HepG2 (cell line): Measurements from ENCODE around the gene ZNF844. TPM values are rescaled to one million over a fixed set of nuclear protein-coding genes. Genes with fewer than 3 reads are reported as not detected.

Experiments used
- ATAC-seq: fragments of 200-7000 bp; cut with Tn5 transposase; 3 replicates; pipeline ENCODE4 v1.9.1; 2020; ENCODE audit warnings: mild to moderate bottlenecking, moderate library complexity
- BruUV-seq: library from RNA; stranded (reverse); fragments of 400-500 nt; replicated peaks from 2 replicates; lab custom pipeline; 2021; lab: Mats Ljungman, UMichigan
- CTCF ChIA-PET: fragments of 300-600 bp; formaldehyde crosslinking; extraction: SDS; loops from one replicate; lab custom pipeline; 2021; ENCODE audit warnings: low total read pairs, inconsistent platforms, low intra/inter-chr PET ratio; lab: Yijun Ruan, JAX
- POLR2A ChIA-PET: fragments of 350-600 bp; sonication (Branson Sonifier 250); formaldehyde crosslinking; loops from one replicate; lab custom pipeline; 2020; ENCODE audit warnings: antibody characterized with exemption, inconsistent platforms; lab: Yijun Ruan, JAX
- DNase-seq: peaks from one replicate; pipeline ENCODE4 v3.0.0-alpha.2; 2015; ENCODE audit warnings: low spot score
- FAIRE-seq: peaks from 3 replicates; lab custom pipeline; 2011; peaks lifted over from hg19 to GRCh38; lab: Jason Lieb, UNC
- H2AFZ ChIP-seq: one replicate; pipeline ENCODE4 v1.6.1; 2011; ENCODE audit warnings: low read length, inconsistent platforms
- H3K27ac ChIP-seq: fragments of 300-600 bp; 3 replicates; pipeline ENCODE4 v1.8.0; 2011; ENCODE audit warnings: mixed run types, mild to moderate bottlenecking, mixed read lengths, low read length, inconsistent platforms; ENCODE audit not compliant: insufficient read depth; ENCODE audit errors: extremely low read length
- H3K27me3 ChIP-seq, 2 experiments: fragments of 200-600 bp in 1 of 2; 2 replicates in 1 of 2; 3 replicates in 1 of 2; pipeline versions ENCODE4 v1.6.0 to v1.8.0; 2011; ENCODE audit warnings: low read length in 2 of 2, mild to moderate bottlenecking in 2 of 2, moderate library complexity in 2 of 2, inconsistent platforms in 1 of 2; ENCODE audit not compliant: insufficient read depth in 2 of 2, control insufficient read depth in 1 of 2
- H3K36me3 ChIP-seq, 2 experiments: fragments of 200-600 bp in 1 of 2; replicated peaks in 1 of 2; 2 replicates in 1 of 2; 3 replicates in 1 of 2; pipeline versions ENCODE4 v1.5.1 to v1.8.0; 2011; ENCODE audit warnings: low read length in 2 of 2, inconsistent platforms in 1 of 2; ENCODE audit not compliant: insufficient read depth in 2 of 2, control insufficient read depth in 1 of 2
- H3K4me1 ChIP-seq: 2 replicates; pipeline ENCODE4 v1.5.1; 2012; ENCODE audit warnings: low read length, inconsistent platforms; ENCODE audit not compliant: insufficient read depth
- H3K4me2 ChIP-seq: 2 replicates; pipeline ENCODE4 v1.6.0; 2011; ENCODE audit warnings: low read depth, low read length, inconsistent platforms
- H3K4me3 ChIP-seq, 3 experiments: fragments of 200-600 bp in 1 of 3; sonication (generic), shearing (Covaris generic) in 1 of 3; replicated peaks in 1 of 3; 2 replicates each; pipeline ENCODE4 v1.5.1; 2011 to 2016; ENCODE audit warnings: low read length in 3 of 3, inconsistent platforms in 2 of 3, low read depth in 2 of 3, mild to moderate bottlenecking in 2 of 3, control low read depth in 1 of 3, mixed read lengths in 1 of 3; ENCODE audit not compliant: insufficient read depth in 1 of 3
- H3K79me2 ChIP-seq: one replicate; pipeline ENCODE4 v1.6.1; 2011; ENCODE audit warnings: low read length, inconsistent platforms; ENCODE audit not compliant: insufficient read depth
- H3K9ac ChIP-seq: 2 replicates; pipeline ENCODE4 v1.6.0; 2011; ENCODE audit warnings: mild to moderate bottlenecking, low read depth, low read length, inconsistent platforms; ENCODE audit not compliant: insufficient read depth
- H3K9me3 ChIP-seq: 2 replicates; pipeline ENCODE4 v1.5.1; 2012; ENCODE audit warnings: mild to moderate bottlenecking, low read length
- H4K20me1 ChIP-seq: 2 replicates; pipeline ENCODE4 v1.6.0; 2011; ENCODE audit warnings: inconsistent platforms, mild to moderate bottlenecking, low read length, moderate library complexity; ENCODE audit not compliant: insufficient read depth
- ARID5B ChIP-seq: IDR thresholded peaks from 2 replicates; pipeline ENCODE4 v1.4.0; 2020; ENCODE audit warnings: mild to moderate bottlenecking, missing genetic modification reagents
- ELF1 ChIP-seq: sonication (generic); formaldehyde crosslinking; IDR thresholded peaks from 2 replicates; pipeline ENCODE4 v1.4.0; 2020; ENCODE audit warnings: missing genetic modification reagents
- FLYWCH1 ChIP-seq: sonication (generic); formaldehyde crosslinking; IDR thresholded peaks from 2 replicates; pipeline ENCODE4 v1.8.1; 2023; ENCODE audit warnings: mild to moderate bottlenecking, missing genetic modification reagents
- FOXA3 ChIP-seq: IDR thresholded peaks from 2 replicates; pipeline ENCODE4 v1.6.1; 2016; ENCODE audit warnings: missing genetic modification reagents, missing compliant biosample characterization
- MXI1 ChIP-seq: IDR thresholded peaks from 3 replicates; pipeline ENCODE4 v1.6.1; 2012; ENCODE audit warnings: low read depth, low read length, inconsistent platforms, borderline replicate concordance
- NCOA1 ChIP-seq: sonication (generic); formaldehyde crosslinking; IDR thresholded peaks from 2 replicates; pipeline ENCODE4 v1.9.0; 2021; ENCODE audit warnings: missing genetic modification reagents
- POGK ChIP-seq: sonication (generic); formaldehyde crosslinking; conservative IDR thresholded peaks from 2 replicates; pipeline ENCODE4 v1.8.0; 2022; ENCODE audit warnings: mild to moderate bottlenecking, moderate library complexity, missing genetic modification reagents
- SRSF4 ChIP-seq: fragments of 200-400 bp; formaldehyde crosslinking; IDR thresholded peaks from one replicate; pipeline ENCODE4 v1.6.1; 2018; ENCODE audit warnings: mild to moderate bottlenecking, low read depth, low read length, moderate library complexity; ENCODE audit not compliant: poor library complexity, severe bottlenecking
- STAG1 ChIP-seq: sonication (generic); formaldehyde crosslinking; IDR thresholded peaks from 2 replicates; pipeline ENCODE4 v1.4.0; 2020; ENCODE audit warnings: missing genetic modification reagents
- SYNCRIP ChIP-seq: fragments of 200-400 bp; formaldehyde crosslinking; IDR thresholded peaks from 2 replicates; pipeline ENCODE4 v1.6.1; 2018; ENCODE audit warnings: mild to moderate bottlenecking, low read depth, low read length; ENCODE audit not compliant: insufficient read depth
- TCF7 ChIP-seq: sonication (generic); IDR thresholded peaks from 2 replicates; pipeline ENCODE4 v1.6.1; 2016; ENCODE audit warnings: antibody characterized with exemption, low read depth
- TEAD2 ChIP-seq: sonication (generic); formaldehyde crosslinking; IDR thresholded peaks from 2 replicates; pipeline ENCODE4 v1.9.0; 2021; ENCODE audit warnings: missing genetic modification reagents
- TEAD3 ChIP-seq: optimal IDR thresholded peaks from 2 replicates; pipeline ENCODE3; 2016; ENCODE audit warnings: borderline replicate concordance
- ZFP90 ChIP-seq: sonication (generic); formaldehyde crosslinking; IDR thresholded peaks from 2 replicates; pipeline ENCODE4 v1.8.0; 2022; ENCODE audit warnings: missing genetic modification reagents, mild to moderate bottlenecking, inconsistent platforms, borderline replicate concordance
- ZNF547 ChIP-seq: sonication (generic); formaldehyde crosslinking; IDR thresholded peaks from 2 replicates; pipeline ENCODE4 v1.5.1; 2020; ENCODE audit warnings: mild to moderate bottlenecking, missing genetic modification reagents
- ZNF710 ChIP-seq: sonication (generic); formaldehyde crosslinking; IDR thresholded peaks from 2 replicates; pipeline ENCODE4 v1.5.0; 2020; ENCODE audit warnings: mild to moderate bottlenecking, missing genetic modification reagents, borderline replicate concordance
- ZNF746 ChIP-seq: sonication (generic); formaldehyde crosslinking; IDR thresholded peaks from 2 replicates; pipeline ENCODE4 v1.8.0; 2022; ENCODE audit warnings: mild to moderate bottlenecking, missing genetic modification reagents
- WGBS: methylation state at CpG from one replicate; pipeline ENCODE4 v1.1.6; 2017; ENCODE audit warnings: low lambda C conversion rate; 5-methylcytosine and 5-hydroxymethylcytosine counted together
- in situ Hi-C: cut with HindIII; loops from 2 replicates; pipeline ENCODE4 v1.10.0; 2017; ENCODE audit warnings: low pct_unique_long_range_greater_than_20kb; ENCODE audit not compliant: extremely low pct_ligation_motif_present
- intact Hi-C: fragments of 100-400 bp; cut with micrococcal nuclease; formaldehyde crosslinking; loops from one replicate; pipeline ENCODE4 v1.10.0; 2022; ENCODE audit not compliant: unreplicated experiment
- polyA plus RNA-seq, 8 experiments: library from polyadenylated mRNA; depleted of rRNA in 3 of 8; stranded (reverse) in 7 of 8; unstranded in 1 of 8; fragments of >200 nt; fragmentation: Illumina TruSeq in 4 of 8; extraction: Trizol in 4 of 8; gene quantifications; 2 replicates each; pipeline versions ENCODE4 v1.2.1 to v1.2.3, GENCODE V29; 2011 to 2016; ENCODE audit warnings: low read depth in 4 of 8, missing spikeins in 1 of 8, mixed read lengths in 1 of 8; ENCODE audit not compliant: insufficient read depth in 1 of 8
- total RNA-seq, 5 experiments: library from RNA; depleted of rRNA; stranded (reverse); fragments of >200 nt; fragmentation: Illumina TruSeq; extraction: Trizol; gene quantifications; 2 replicates each; pipeline ENCODE4 v1.2.3, GENCODE V29; 2016; ENCODE audit warnings: low read depth in 1 of 5

The ZNF844 gene
- total and polyA plus RNA-seq, 2 of the 13 experiments (the other 11 are each of a cell fraction or from before 2014, with no cell fraction given): 1.0 to 3.2 TPM

GRCh38 chr19:12111943-12112637, 47.6 kb downstream of the ZNF844 start:
- FAIRE-seq (peak; percentile 26), ATAC-seq (peak; percentile 33), DNase-seq (peak; percentile 79)
- no peaks in the 10 kb centered on the region for H3K9me3 ChIP-seq
- no peaks in the 10 kb centered on the region for H3K79me2 ChIP-seq
- ChIA-PET CTCF (interaction anchor here (1.2 kb wide), 1 partner anchor 52 kb away, joined by 3 read pairs; no protein-coding TSS in a partner anchor), POLR2A (interaction anchor here (1.4 kb wide), 1 partner anchor 9 kb away, joined by 4 read pairs; no protein-coding TSS in a partner anchor)
- H3K27me3 ChIP-seq: no peaks in the 10 kb centered on the region
- peak overlapping the region; percentile 35 for H3K9ac ChIP-seq
- WGBS: 46% methylated on average over 8 of the region's 8 CpGs
- peaks cover 46% of the 10 kb centered on the region for H3K4me1 ChIP-seq
- H3K27ac ChIP-seq: peak overlapping the region; percentile 27
- H4K20me1 ChIP-seq: no peaks in the 10 kb centered on the region
- intact Hi-C loops: no loop called here
- in situ Hi-C loops: no loop called here
- no peak overlapping the region; a peak in 1 of 6 replicates for H3K4me3 ChIP-seq
- H3K36me3 ChIP-seq: peaks cover 0 to 4% of the 10 kb centered on the region in 2 experiments; a peak in 2 of 5 replicates
- peak overlapping the region; percentile 52 for H3K4me2 ChIP-seq
- H2AFZ ChIP-seq: no peak overlapping the region
- TSS peak; percentile 43 for BruUV-seq
- 0 out of 3 replicates have a peak, but pooled peaks have one; percentile 12 for TF ChIP-seq MXI1
- TF ChIP-seq ARID5B (CRISPR knock-in tag): peak; percentile 51; the same call in 1 of the 2 replicates
- no peak for TF ChIP-seq ELF1 (CRISPR knock-in tag)
- TF ChIP-seq SRSF4: no peak
- TF ChIP-seq NCOA1: no peak
- TF ChIP-seq ZFP90: no peak
- TF ChIP-seq ZNF547 (CRISPR knock-in tag): no peak
- TF ChIP-seq FLYWCH1 (CRISPR knock-in tag): no peak
- no peak for TF ChIP-seq SYNCRIP
- no peak for TF ChIP-seq TEAD2
- TF ChIP-seq ZNF710 (CRISPR knock-in tag): no peak
- TF ChIP-seq ZNF746 (CRISPR knock-in tag): no peak
- TF ChIP-seq POGK (CRISPR knock-in tag): no peak
- peak; percentile 38; the same call in 1 of the 2 replicates for TF ChIP-seq FOXA3 (CRISPR knock-in tag)
- TF ChIP-seq TCF7: peak; percentile 40
- TF ChIP-seq TEAD3 (CRISPR knock-in tag): peak; percentile 92
- no peak for TF ChIP-seq STAG1 (CRISPR knock-in tag)
